GM18505 (cell line): Measurements from ENCODE around the gene SLC39A11.
"Not testable (repeated sequence)": the region's sequence is repeated elsewhere in the genome, so short reads cannot be mapped to it uniquely, and the experiment has no call there.

ENCODE experiments used
- ATAC-seq: cut with Tn5 transposase; IDR thresholded peaks from one replicate; pipeline ENCODE4 v1.9.1; 2021; ENCODE audit not compliant: unreplicated experiment
- POLR2A ChIP-seq: IDR thresholded peaks from 4 replicates; pipeline ENCODE4 v1.6.1; 2011; ENCODE audit warnings: borderline replicate concordance; ENCODE audit not compliant: insufficient read depth, insufficient read length; ENCODE audit errors: extremely low read depth

Gene SLC39A11

GRCh38 chr17:72710202-72710601, 382.3 kb downstream of the SLC39A11 start:
- ATAC-seq = no peak
- no peak for TF ChIP-seq POLR2A

GRCh38 chr17:72708682-72709081, 383.8 kb downstream of the SLC39A11 start:
- ATAC-seq = not testable (repeated sequence)

- no peak for TF ChIP-seq POLR2A
- no peak for ATAC-seq
Observed at GRCh38 chr17:72707881-72708280, 384.6 kb downstream of the SLC39A11 start.

- TF ChIP-seq POLR2A = no peak
- peak; percentile 20 for ATAC-seq
Observed at GRCh38 chr17:72706396-72706981, 386.0 kb downstream of the SLC39A11 start.

GRCh38 chr17:72705905-72706395, 386.5 kb downstream of the SLC39A11 start:
- ATAC-seq = peak; percentile 68
- TF ChIP-seq POLR2A = no peak

- ATAC-seq = no peak
- no peak for TF ChIP-seq POLR2A
Observed at GRCh38 chr17:72702998-72703397, 389.5 kb downstream of the SLC39A11 start.

GRCh38 chr17:72702136-72702735, 390.3 kb downstream of the SLC39A11 start:
- no peak for ATAC-seq
- TF ChIP-seq POLR2A = no peak

- TF ChIP-seq POLR2A = no peak
- ATAC-seq = no peak
Observed at GRCh38 chr17:72700226-72700625, 392.3 kb downstream of the SLC39A11 start.

- TF ChIP-seq POLR2A = no peak
- ATAC-seq = no peak
Observed at GRCh38 chr17:72699545-72699944, 392.9 kb downstream of the SLC39A11 start.

- TF ChIP-seq POLR2A = no peak
- no peak for ATAC-seq
Observed at GRCh38 chr17:72697602-72698146, 394.8 kb downstream of the SLC39A11 start.

GRCh38 chr17:72696721-72697120, 395.8 kb downstream of the SLC39A11 start:
- no peak for TF ChIP-seq POLR2A
- ATAC-seq = no peak

- ATAC-seq = no peak
- no peak for TF ChIP-seq POLR2A
Observed at GRCh38 chr17:72696156-72696555, 396.3 kb downstream of the SLC39A11 start.

- ATAC-seq = no peak
- no peak for TF ChIP-seq POLR2A
Observed at GRCh38 chr17:72693956-72694355, 398.5 kb downstream of the SLC39A11 start.

GRCh38 chr17:72693151-72693878, 399.2 kb downstream of the SLC39A11 start:
- no peak for TF ChIP-seq POLR2A
- no peak for ATAC-seq

- ATAC-seq = no peak
Observed at GRCh38 chr17:72692676-72693075, 399.8 kb downstream of the SLC39A11 start.

More at GRCh38 chr17:72692676-72693075, 399.8 kb downstream of the SLC39A11 start:
- no peak for TF ChIP-seq POLR2A
